SKM-1 treated with dmso at 0.1 percent for 144 hours (cell line): Measurements from ENCODE around the gene PTTG1IP.

Experiments used
- DNase-seq: peaks from one replicate; lab custom pipeline; 2025; ENCODE audit not compliant: unreplicated experiment; lab: John Stamatoyannopoulos, UW

Gene PTTG1IP

DNA sequence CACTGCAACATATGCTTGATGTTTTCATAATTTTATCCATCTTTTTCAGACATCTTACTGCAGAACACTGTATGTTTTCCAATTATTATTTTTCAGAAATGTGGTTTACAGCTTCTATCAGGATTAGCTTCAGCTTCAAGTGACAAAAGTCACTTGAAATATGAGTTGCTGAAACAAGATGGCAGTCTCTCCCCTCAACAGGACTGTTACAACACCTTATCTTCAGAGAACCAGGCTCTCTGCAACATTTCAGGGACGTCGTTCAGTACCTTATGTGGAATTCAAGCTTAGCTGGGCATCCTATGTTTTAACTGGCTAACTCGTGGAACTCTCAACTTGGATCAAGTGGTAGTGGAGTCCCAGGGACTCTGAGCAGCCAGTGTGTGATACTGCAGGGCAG lies 69.8 kb downstream of the PTTG1IP start:
- no peak for DNase-seq

DNA sequence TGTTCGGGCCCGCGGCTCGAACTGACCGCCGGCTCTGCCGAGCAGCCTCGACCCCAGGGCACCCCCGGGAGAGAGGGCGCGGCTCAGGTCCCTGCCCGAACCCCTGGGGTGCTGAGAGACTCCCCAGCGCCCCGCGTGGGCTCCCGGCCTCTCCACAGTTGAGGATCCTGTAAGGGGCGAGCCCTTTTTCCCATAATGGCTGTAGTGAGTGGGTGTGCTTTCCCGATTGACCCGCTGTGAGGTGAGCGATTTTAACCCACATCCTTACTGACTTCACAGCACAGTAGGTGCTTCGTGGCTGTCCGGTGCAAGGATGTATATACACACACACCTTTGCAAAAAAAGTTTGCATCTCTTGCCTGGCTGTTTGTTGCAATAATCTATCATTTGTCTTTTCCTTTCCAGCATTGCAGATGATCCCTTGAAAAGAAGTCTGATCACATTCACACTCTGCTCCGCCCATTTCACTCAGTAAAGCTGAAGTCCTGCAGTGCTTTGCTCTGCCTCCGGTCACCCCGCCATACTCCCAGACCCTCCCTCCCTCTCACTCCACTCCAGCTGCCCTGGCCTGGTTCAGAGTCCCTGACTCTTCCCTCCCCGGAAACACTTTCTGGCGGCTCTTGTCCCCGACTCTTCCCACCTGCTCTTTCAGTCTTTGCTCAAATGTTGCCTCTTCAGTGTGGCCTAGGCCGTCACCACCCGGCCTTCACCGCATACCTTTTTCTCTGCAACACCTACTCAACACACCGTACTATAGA lies 70.9 kb downstream of the PTTG1IP start:
- no peak for DNase-seq

DNA sequence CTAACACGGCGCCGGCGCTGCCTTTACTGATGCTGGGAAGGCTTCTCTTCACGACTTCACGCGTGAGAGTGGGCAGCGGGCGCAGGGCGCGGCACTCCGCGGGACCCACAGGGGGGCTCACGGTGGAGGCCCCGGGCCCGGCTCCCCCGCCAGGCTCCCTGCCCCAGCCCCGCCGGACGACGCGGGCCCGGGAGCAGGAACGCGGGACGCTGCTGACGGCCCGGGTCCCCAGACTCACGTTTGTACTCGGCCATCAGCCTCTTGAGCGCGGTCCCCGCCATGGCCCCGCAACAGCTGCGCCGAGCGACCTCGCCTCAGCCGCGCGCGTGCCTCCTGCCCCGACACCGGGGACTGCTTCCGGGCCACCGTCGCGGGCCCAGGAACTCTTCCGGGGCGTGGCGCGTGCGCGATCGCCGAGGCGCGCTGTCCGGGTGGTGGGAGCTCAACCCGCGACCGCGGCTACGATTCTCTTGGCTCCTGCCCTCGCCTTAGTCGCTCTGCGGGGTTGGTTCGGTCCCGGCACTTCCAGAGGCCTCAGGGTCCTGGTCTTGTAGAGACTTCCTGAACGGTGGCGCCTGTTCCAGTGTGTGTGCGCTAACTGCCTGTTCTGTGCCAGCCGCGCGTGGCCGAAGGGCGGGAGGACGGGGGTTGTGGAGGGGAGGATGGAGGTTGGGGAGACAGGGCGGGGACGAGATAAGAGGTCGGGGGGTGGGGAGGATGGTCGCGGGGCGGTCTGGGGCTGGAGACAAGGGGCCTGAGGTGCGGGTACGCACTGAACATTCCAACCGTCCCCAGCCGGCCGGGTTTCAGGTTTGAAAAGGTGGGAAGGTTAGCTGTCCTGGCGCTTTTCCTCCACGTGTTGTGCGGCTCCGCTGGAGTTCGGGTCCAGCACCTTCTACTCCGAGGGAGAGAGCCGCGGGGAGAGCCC lies 71.8 kb downstream of the PTTG1IP start, which contains the start of gene UBE2G2:
TSS of gene UBE2G2 (minus strand) at position 353 of the 928 bp plus-strand sequence. CDS start at position 281, 72 bp downstream.
- DNase-seq: peak; percentile 73

DNA sequence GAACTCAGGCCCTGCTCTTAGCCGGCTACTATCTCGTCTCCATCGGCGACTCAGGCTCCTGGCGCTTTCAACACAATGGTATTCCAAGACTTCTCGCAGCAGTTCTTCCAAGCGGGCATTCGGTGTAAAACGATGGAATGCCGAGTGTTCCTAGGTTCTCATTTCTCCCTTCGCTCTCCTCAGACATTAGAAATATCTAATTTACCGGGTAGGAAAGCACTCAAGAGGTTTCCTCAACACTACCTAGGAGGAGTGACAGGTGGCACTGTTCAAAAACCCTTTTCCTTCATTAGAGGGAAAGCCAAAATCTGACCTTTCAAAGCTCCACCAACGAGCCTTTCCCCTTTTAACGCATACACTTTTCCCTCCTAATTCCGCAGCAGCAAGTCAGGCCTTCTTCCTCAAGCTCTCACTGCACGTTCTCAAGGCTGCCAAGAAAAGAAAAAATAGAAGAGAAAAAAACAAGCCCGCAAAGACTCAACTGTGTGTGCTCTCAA lies 72.5 kb downstream of the PTTG1IP start:
- DNase-seq: peak; percentile 38

DNA sequence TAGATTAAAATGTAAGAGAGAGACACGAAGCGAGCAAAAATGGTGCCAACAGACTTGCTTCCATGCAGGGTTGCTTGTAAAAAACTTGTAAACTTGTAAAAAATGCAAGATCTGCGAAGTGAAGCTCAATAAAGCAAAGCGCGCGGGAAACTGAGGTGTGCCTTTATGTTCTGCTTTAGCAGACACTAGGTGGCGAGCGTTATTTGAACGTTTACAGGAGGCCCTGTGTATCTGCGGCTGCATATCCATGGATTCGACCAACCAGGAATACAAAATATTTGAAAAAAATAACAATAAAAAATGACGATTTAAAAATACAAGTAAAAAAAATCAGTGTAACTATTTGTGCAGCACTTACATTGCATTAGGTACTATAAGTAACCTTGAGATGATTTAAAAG lies 73.4 kb downstream of the PTTG1IP start:
- peak; percentile 10 for DNase-seq

DNA sequence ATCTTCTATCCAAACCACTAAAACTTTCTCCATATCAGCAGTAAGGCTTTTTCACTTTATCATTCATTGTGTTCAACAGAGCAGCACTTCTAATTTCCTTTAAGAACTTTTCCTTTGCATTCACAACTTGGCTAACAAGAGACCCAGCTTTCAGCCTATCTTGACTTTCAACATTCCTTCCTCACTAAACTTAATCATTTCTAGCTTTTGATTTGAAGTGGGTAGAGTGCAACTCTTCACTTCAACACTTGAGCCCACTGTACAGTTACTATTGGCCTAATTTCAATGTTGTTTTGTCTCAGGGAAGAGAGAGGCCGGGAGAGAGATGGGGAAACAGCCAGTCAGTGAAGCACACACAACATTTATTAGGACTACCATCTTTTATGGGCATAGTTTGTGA lies 73.8 kb downstream of the PTTG1IP start:
- no peak for DNase-seq
